B cell (primary cell): ENCODE results near the gene AKAP6. TPM values are rescaled to one million over a fixed set of nuclear protein-coding genes. Genes with fewer than 3 reads are reported as not detected.

Source experiments
- ATAC-seq: fragments of 200-7000 bp; cut with Tn5 transposase; one replicate; pipeline ENCODE4 v1.10.0; 2021; ENCODE audit warnings: low read depth, mild to moderate bottlenecking, moderate number of reproducible peaks, moderate library complexity
- CTCF ChIA-PET: fragments of 350-600 bp; sonication (Branson Sonifier 250); formaldehyde crosslinking; loops from one replicate; lab custom pipeline; 2021; ENCODE audit warnings: antibody characterized with exemption, inconsistent platforms; lab: Charles Lee
- POLR2A ChIA-PET: fragments of 350-600 bp; sonication (Branson Sonifier 250); formaldehyde crosslinking; loops from one replicate; lab custom pipeline; 2021; ENCODE audit warnings: antibody characterized with exemption; lab: Charles Lee
- DNase-seq: peaks from one replicate; pipeline ENCODE4 v3.0.0; 2013
- H2AFZ ChIP-seq: 2 replicates; pipeline ENCODE4 v1.6.1; 2012; ENCODE audit warnings: mild to moderate bottlenecking, low read depth, low read length; ENCODE audit not compliant: insufficient read depth, poor library complexity, severe bottlenecking
- H3K27ac ChIP-seq, 2 donors: 1 replicate in 1 of 2; 2 replicates in 1 of 2; pipeline ENCODE4 v1.5.1; 2012 to 2013; ENCODE audit warnings: low read length in 2 of 2, mild to moderate bottlenecking in 2 of 2, moderate library complexity in 1 of 2
- H3K27me3 ChIP-seq, 4 experiments: fragments of 200-600 bp in 1 of 4; sonication (generic) in 1 of 4; replicated peaks in 1 of 4; 1 replicate in 2 of 4; 2 replicates in 2 of 4; pipeline versions ENCODE4 v1.6.1 to v1.7.0; 2013 to 2016; ENCODE audit warnings: low read length in 3 of 4, mild to moderate bottlenecking in 2 of 4, mixed read lengths in 1 of 4, moderate library complexity in 1 of 4; ENCODE audit not compliant: insufficient read depth in 4 of 4, control insufficient read depth in 3 of 4; ENCODE audit errors: control extremely low read depth in 1 of 4
- H3K36me3 ChIP-seq, 2 experiments: replicated peaks in 1 of 2; 1 replicate in 1 of 2; 2 replicates in 1 of 2; pipeline versions ENCODE4 v1.6.1 to v1.7.1; 2013; ENCODE audit warnings: low read length in 1 of 2; ENCODE audit not compliant: insufficient read depth in 2 of 2, control insufficient read depth in 1 of 2; ENCODE audit errors: control extremely low read depth in 1 of 2, extremely low read depth in 1 of 2
- H3K4me1 ChIP-seq, 2 donors: fragments of 200-600 bp in 1 of 2; sonication (generic) in 1 of 2; 1 replicate in 1 of 2; 2 replicates in 1 of 2; pipeline versions ENCODE4 v1.5.1 to v1.6.1; 2013 to 2017; ENCODE audit warnings: low read length in 2 of 2; ENCODE audit not compliant: control insufficient read depth in 2 of 2, insufficient read depth in 2 of 2
- H3K4me2 ChIP-seq: replicated peaks from 2 replicates; pipeline ENCODE3; 2012; ENCODE audit warnings: mild to moderate bottlenecking, low read depth, low read length; ENCODE audit not compliant: poor library complexity, severe bottlenecking
- H3K4me3 ChIP-seq, 5 experiments: fragments of 200-600 bp in 1 of 5; sonication (generic) in 1 of 5; 1 replicate in 3 of 5; 2 replicates in 2 of 5; pipeline versions ENCODE4 v1.5.1 to v1.7.0; 2011 to 2016; ENCODE audit warnings: low read length in 4 of 5, mild to moderate bottlenecking in 4 of 5, low read depth in 2 of 5, control low read depth in 1 of 5, moderate library complexity in 1 of 5; ENCODE audit not compliant: insufficient read depth in 1 of 5; ENCODE audit errors: control extremely low read depth in 1 of 5, extremely low read depth in 1 of 5
- H3K79me2 ChIP-seq: fragments of 200-600 bp; sonication (generic); one replicate; pipeline ENCODE4 v1.6.0; 2016; ENCODE audit warnings: low read length; ENCODE audit not compliant: control insufficient read depth, insufficient read depth
- H3K9ac ChIP-seq: fragments of 200-600 bp; sonication (generic); 2 replicates; pipeline ENCODE4 v1.6.1; 2017; ENCODE audit warnings: mild to moderate bottlenecking, low read length, moderate library complexity
- H3K9me3 ChIP-seq, 3 donors: one replicate each; pipeline versions ENCODE4 v1.6.1 to v1.7.1; 2013; ENCODE audit warnings: low read length in 2 of 3; ENCODE audit not compliant: control insufficient read depth in 2 of 3, insufficient read depth in 1 of 3; ENCODE audit errors: control extremely low read depth in 1 of 3
- H4K20me1 ChIP-seq: 2 replicates; pipeline ENCODE4 v1.6.0; 2012; ENCODE audit warnings: mild to moderate bottlenecking, low read length; ENCODE audit not compliant: insufficient read depth, control insufficient read depth, poor library complexity, severe bottlenecking
- H3K27ac Mint-ChIP-seq: one replicate; pipeline ENCODE4 v1.8.0; 2021; ENCODE audit warnings: mixed read lengths
- H3K27me3 Mint-ChIP-seq: one replicate; pipeline ENCODE4 v1.8.0; 2021; ENCODE audit warnings: mixed read lengths
- H3K4me1 Mint-ChIP-seq: one replicate; pipeline ENCODE4 v1.8.0; 2021; ENCODE audit warnings: mixed read lengths
- H3K4me3 Mint-ChIP-seq: one replicate; pipeline ENCODE4 v1.8.0; 2021; ENCODE audit warnings: mixed read lengths
- H3K9me3 Mint-ChIP-seq: one replicate; pipeline ENCODE4 v1.8.0; 2022; ENCODE audit warnings: mixed read lengths; ENCODE audit not compliant: insufficient read depth
- EZH2 ChIP-seq: IDR thresholded peaks from 2 replicates; pipeline ENCODE4 v1.6.1; 2012; ENCODE audit warnings: borderline replicate concordance, low read depth, mild to moderate bottlenecking, moderate library complexity, low read length; ENCODE audit not compliant: insufficient read depth, poor library complexity, severe bottlenecking
- WGBS: methylation state at CpG from one replicate; pipeline ENCODE4 v1.1.5; 2013; ENCODE audit warnings: missing lambda C conversion rate; ENCODE audit not compliant: insufficient coverage; 5-methylcytosine and 5-hydroxymethylcytosine counted together
- intact Hi-C: fragments of 100-400 bp; cut with micrococcal nuclease; formaldehyde crosslinking; loops from one replicate; pipeline ENCODE4 v1.10.0; 2022
- polyA plus RNA-seq: library from polyadenylated mRNA; depleted of rRNA; stranded (reverse); fragments of >200 nt; gene quantifications from 2 replicates; pipeline ENCODE4 v1.2.3, GENCODE V29; 2012
- total RNA-seq, 2 donors: library from RNA; stranded (reverse); fragments of 120-200 nt in 1 of 2; gene quantifications; 1 replicate in 1 of 2; 2 replicates in 1 of 2; pipeline versions ENCODE4 v1.2.3 to v1.2.4, GENCODE V29; 2013 to 2022
- TF ChIP-seq, protein P1 (sequence below): fragments of 200-600 bp; IDR thresholded peaks from one replicate; pipeline ENCODE4 v1.8.0; 2022; ENCODE audit warnings: antibody characterized with exemption, mild to moderate bottlenecking

The AKAP6 gene
- total and polyA plus RNA-seq, 2 donors (not counting 1 experiment from before 2014, with no cell fraction given), result 1.4 to 2.8 TPM

DNA sequence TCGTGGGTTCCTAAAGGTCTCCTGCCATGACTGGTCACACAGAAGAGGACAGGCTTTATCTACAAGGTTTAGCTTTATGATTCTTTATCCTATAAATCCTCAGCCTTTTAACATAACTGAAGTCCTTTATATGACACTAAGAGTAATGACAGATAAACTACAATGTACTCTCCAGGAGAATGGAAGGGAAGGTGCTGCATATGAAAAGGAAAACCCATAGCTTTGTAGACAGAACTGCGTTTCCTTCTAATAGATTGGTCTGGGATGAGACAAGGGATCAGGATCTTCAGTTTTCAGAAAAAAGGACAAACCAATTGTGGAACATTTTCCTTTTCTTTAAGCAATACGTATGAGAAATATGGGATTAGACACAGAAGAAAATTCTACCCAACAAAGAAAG, 408.5 kb downstream of the AKAP6 start:
- ATAC-seq (no peak), DNase-seq (no peak)
- ChIA-PET POLR2A (no interaction called here), CTCF (no interaction called here)
- no peaks in the 10 kb centered on the region for H4K20me1 ChIP-seq
- TF ChIP-seq, protein P1, sequence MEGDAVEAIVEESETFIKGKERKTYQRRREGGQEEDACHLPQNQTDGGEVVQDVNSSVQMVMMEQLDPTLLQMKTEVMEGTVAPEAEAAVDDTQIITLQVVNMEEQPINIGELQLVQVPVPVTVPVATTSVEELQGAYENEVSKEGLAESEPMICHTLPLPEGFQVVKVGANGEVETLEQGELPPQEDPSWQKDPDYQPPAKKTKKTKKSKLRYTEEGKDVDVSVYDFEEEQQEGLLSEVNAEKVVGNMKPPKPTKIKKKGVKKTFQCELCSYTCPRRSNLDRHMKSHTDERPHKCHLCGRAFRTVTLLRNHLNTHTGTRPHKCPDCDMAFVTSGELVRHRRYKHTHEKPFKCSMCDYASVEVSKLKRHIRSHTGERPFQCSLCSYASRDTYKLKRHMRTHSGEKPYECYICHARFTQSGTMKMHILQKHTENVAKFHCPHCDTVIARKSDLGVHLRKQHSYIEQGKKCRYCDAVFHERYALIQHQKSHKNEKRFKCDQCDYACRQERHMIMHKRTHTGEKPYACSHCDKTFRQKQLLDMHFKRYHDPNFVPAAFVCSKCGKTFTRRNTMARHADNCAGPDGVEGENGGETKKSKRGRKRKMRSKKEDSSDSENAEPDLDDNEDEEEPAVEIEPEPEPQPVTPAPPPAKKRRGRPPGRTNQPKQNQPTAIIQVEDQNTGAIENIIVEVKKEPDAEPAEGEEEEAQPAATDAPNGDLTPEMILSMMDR, result no peak
- TF ChIP-seq EZH2, result no peak
- no peaks in the 10 kb centered on the region for H3K36me3 ChIP-seq
- no peaks in the 10 kb centered on the region for H3K27me3 ChIP-seq
- H3K4me2 ChIP-seq, result no peak overlapping the region
- no peak overlapping the region for H3K4me3 ChIP-seq
- H3K9ac ChIP-seq, result no peak overlapping the region
- 60% methylated on average over 1 of the region's 3 CpGs for WGBS
- H3K27ac Mint-ChIP-seq, result no peak overlapping the region
- H3K9me3 Mint-ChIP-seq, result no peaks in the 10 kb centered on the region
- H2AFZ ChIP-seq, result no peak overlapping the region
- H3K4me1 Mint-ChIP-seq, result no peaks in the 10 kb centered on the region
- no peaks in the 10 kb centered on the region for H3K4me1 ChIP-seq
- H3K27ac ChIP-seq, result no peak overlapping the region
- no peaks in the 10 kb centered on the region for H3K79me2 ChIP-seq
- H3K9me3 ChIP-seq, result no peaks in the 10 kb centered on the region
- H3K27me3 Mint-ChIP-seq, result no peaks in the 10 kb centered on the region
- no peak overlapping the region for H3K4me3 Mint-ChIP-seq
- intact Hi-C loops, result no loop called here

DNA sequence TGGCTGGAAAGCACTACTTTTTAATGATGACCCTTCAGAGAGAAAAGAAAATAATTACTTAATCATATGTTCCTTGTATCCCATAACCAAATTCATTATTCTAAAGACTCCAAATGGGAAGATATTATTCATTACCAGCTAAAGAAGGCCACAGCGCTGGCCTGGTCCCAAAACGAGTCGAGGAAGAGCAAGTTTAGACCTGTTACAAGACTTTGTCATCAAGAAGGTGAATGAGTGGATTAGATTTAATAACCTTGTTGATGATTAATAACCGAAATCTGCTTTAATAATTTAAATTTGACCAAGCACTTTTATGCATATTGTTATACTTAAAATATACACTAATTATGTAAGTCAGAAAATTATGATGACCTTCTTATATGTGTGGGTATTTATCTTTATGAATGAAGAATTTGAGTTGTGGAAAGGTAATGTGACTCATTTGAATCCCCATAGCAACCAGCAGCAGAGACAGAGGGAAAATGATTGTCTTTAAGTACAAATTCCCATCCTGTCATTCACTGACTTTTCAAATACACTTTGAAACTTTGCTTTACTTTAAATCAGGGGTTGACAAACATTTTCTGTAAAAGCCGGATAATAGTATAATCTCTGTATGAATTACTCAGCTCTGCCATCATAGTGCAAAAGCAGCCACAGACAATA, 409.2 kb downstream of the AKAP6 start:
- Mint-ChIP-seq H3K9me3 (no peaks in the 10 kb centered on the region), H3K27ac (no peak overlapping the region), H3K4me1 (no peaks in the 10 kb centered on the region), H3K4me3 (no peak overlapping the region), H3K27me3 (no peaks in the 10 kb centered on the region)
- Histone ChIP-seq H4K20me1 (no peaks in the 10 kb centered on the region), H2AFZ (no peak overlapping the region), H3K79me2 (no peaks in the 10 kb centered on the region), H3K36me3 (no peaks in the 10 kb centered on the region), H3K27me3 (no peaks in the 10 kb centered on the region), H3K27ac (no peak overlapping the region), H3K9me3 (no peaks in the 10 kb centered on the region), H3K4me1 (no peaks in the 10 kb centered on the region), H3K9ac (no peak overlapping the region), H3K4me3 (no peak overlapping the region), H3K4me2 (no peak overlapping the region)
- intact Hi-C loops, result no loop called here
- ATAC-seq, result no peak
- no peak for DNase-seq
- TF ChIP-seq, protein P1, result no peak
- TF ChIP-seq EZH2, result no peak
- WGBS, result no CpG with 5 or more reads among the region's 5 CpGs
- POLR2A ChIA-PET, result no interaction called here
- CTCF ChIA-PET, result no interaction called here
